Fibroblast of skin of back (primary cell): ENCODE results near the gene CACNA1B.
"Not testable (repeated sequence)": the region's sequence is repeated elsewhere in the genome, so short reads cannot be mapped to it uniquely, and the experiment has no call there.

ENCODE experiments used
- DNase-seq: peaks from one replicate; pipeline ENCODE4 v3.0.0-alpha.2; 2013

The CACNA1B gene

GRCh38 chr9:138015021-138015829 is 137.6 kb downstream of the CACNA1B start:
- DNase-seq: no peak

DNA sequence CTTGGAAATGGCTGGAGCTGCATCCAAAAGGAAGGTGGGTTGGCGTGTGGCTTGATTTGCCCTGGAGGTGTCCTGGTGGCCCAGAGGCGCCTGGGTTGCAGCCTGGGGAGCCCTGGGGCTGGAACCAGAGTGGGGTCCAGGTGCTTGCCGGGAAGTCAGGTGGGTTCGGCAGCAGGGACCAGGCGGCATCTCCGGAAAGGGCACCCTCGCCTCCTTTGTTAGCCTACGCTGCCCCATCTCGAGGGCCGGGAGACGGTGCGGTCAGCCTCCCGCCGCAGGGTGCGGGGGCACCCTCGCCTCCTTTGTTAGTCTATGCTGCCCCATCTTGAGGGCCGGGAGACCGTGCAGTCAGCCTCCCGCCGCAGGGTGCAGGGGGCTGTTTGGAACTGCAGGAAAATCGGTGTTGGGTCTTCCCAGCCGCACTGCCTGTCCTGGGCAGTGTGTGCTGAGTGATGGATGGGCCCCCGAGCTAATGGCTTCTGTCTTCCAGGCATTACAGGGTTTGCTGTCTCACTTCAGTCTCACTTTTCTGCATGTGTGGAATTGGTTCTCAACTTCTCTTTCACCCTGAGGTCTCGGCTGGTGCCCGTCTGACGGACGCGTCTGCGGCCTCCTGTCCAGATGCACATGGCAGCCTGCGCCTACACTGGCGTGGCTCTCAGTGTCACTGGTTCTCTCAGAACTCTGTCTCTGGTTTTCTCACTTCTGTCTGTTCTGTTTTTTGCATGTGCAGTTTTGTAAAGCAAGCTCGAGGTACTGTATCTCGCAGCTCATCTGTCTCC is 139.0 kb downstream of the CACNA1B start:
- no peak for DNase-seq

- no peak for DNase-seq
Measured at GRCh38 chr9:138017200-138017599, 139.6 kb downstream of the CACNA1B start.

DNA sequence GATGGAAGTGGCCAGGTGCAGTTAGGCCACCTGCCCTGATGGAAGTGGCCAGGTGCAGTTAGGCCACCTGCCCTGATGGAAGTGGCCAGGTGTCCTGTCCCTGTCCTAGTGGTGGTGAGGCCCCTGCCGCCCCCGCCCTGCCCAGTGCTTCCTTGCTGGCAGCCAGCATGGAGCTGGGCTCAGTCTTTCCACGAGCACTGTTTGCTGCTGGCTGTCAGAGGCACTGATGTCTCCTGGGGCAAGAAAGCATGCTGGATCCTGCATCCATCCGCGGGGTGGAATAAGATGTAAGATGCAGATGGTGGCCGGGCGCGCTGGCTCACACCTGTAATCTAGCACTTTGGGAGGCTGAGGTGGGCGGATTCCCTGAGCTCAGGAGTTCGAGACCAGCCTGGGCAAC is 141.9 kb downstream of the CACNA1B start:
- DNase-seq: not testable (repeated sequence)

DNA sequence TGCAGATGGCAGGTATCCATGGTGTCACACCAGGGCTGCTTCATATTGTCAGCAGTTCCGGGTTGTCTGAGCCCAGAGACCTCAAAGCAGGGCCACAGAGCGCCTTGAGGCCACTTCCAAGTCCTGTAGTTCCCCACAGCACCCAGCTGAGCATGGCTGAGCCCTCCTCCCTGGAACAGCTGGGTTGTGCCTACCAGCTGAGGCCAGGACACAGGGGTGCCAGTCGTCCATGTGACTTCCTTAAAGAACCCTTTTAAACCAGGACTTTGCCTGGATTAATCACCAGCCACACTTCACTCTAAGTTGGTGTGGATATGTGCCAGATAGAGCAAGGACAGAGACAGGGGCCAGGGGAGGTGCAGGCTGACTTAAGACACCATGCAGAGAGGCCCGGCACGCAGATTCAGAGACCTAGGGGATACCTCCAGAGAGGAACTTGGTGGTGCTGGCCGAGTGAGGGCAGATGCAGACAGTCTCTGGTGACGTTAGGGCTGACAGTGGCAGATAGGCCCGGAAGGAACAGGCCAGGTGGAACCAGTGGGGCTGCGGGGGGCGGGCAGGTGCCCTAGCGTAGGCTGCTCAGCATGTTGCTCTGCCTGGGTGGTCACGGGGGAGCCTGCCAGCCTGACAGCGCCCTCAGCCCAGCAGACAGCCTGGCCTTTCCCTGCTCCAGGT is 142.7 kb downstream of the CACNA1B start:
- DNase-seq: no peak

- no peak for DNase-seq
Measured at GRCh38 chr9:138020795-138021182, 143.2 kb downstream of the CACNA1B start.

- no peak for DNase-seq
Measured at GRCh38 chr9:138021251-138022056, 143.9 kb downstream of the CACNA1B start.

GRCh38 chr9:138022121-138022741 is 144.6 kb downstream of the CACNA1B start:
- no peak for DNase-seq

DNA sequence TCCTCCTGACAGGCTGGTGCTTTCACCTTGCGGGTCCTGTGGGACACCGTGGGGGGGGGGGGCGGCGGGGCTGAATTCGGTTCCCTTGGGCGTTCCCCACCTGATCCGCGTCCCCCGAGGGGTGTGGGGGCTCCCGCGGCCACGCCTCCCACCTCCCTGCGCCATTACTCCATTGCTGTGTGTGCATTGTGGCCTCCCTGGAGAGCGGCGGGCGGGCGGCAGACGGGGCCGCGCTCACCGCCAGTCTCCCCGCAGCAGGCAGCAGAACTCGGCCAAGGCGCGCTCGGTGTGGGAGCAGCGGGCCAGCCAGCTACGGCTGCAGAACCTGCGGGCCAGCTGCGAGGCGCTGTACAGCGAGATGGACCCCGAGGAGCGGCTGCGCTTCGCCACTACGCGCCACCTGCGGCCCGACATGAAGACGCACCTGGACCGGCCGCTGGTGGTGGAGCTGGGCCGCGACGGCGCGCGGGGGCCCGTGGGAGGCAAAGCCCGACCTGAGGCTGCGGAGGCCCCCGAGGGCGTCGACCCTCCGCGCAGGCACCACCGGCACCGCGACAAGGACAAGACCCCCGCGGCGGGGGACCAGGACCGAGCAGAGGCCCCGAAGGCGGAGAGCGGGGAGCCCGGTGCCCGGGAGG is 145.3 kb downstream of the CACNA1B start:
- DNase-seq: no peak

- DNase-seq: no peak
Measured at GRCh38 chr9:138023394-138024124, 146.0 kb downstream of the CACNA1B start.

- DNase-seq: no peak
Measured at GRCh38 chr9:138024131-138024530, 146.5 kb downstream of the CACNA1B start.

DNA sequence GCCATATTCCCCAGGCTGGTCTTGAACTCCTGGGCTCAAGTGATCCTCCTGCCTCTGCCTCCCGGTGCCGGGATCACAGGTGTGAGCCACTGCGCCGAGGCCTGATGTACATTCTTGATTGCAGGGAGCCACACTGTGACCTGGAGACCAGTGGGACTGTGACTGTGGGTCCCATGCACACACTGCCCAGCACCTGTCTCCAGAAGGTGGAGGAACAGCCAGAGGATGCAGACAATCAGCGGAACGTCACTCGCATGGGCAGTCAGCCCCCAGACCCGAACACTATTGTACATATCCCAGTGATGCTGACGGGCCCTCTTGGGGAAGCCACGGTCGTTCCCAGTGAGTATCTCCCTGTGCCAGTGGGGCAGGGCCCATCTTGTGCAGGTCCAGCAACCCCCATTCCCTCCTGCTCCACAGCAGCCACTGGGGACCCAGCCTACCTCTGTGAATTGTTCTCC is 147.3 kb downstream of the CACNA1B start:
- DNase-seq: no peak

DNA sequence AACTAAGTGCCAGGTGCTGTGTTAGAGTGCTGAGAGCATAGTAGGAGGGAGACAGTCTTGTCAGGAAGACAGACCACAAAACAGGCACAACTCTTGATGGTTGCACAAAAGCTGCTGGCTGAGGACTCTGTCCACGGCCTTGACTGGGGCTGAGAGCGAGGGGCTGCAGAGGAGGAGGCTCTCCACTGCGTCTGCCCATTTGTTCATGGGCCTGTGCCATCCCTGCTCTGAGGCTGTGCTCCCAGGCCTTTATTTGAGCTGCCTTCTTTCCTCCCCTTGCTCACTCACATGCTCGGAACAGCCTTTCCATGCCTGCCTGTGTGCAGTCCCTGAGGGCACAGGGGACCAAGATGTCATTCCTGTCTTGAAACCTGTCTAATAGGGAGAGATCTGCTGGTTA is 147.8 kb downstream of the CACNA1B start:
- DNase-seq: no peak

GRCh38 chr9:138025908-138026307 is 148.3 kb downstream of the CACNA1B start:
- no peak for DNase-seq

DNA sequence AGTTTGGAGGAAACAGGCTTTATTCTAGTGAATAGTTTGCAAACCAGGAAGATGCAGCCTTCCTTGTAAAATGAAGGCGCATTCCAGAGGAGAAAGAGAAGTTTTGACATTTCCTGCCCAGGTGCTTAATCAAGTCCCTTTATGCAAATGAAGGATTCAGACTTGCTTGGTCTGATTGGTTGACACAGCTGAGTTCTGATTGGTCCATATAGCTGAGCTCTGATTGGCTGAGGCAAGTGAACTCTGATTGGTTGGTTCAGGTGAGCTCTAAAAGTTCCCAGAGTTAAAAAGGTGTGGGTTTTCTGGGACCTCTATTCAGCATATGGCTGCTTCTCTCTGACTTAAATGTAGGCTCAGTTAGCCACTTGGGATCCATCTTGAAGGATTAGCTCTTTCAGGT is 151.0 kb downstream of the CACNA1B start:
- DNase-seq: no peak

DNA sequence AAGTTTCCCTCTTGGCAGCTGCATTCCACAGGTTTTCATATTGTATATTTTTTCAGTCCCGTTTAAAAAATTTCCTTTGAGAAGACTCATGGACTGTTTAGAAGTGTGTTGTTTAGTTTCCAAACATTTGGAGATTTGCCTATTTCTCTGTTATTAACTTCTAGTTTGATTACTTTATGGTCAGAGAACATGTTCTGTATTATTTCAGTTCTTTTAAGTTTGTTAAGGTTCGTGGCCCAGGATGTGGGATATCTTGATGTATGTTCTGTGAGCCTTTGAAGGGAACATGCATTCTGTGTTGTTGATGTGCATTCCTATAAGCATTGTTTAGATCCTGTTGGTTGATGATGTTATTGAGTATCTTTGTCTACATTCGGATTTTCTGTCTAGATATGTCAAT is 153.6 kb downstream of the CACNA1B start:
- DNase-seq: no peak

DNA sequence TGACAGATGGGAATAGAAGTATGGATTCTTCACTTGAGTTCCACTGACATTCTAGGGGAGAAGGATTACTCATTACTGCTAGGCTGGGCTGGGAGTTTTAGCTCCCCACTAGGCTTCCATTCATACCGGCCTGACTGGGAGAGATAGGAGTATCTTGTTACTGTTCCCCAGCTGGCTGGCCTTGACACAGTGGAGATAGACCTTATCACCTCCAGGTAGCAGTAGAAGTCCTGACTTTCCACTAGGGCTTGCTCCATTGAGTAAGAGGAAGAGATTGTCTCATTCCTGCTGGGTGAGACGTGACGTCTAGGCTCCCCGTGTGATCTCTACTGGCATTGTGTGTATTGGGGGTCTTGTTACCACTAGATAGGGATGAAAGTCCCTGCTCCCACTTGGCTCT is 156.4 kb downstream of the CACNA1B start:
- no peak for DNase-seq

DNA sequence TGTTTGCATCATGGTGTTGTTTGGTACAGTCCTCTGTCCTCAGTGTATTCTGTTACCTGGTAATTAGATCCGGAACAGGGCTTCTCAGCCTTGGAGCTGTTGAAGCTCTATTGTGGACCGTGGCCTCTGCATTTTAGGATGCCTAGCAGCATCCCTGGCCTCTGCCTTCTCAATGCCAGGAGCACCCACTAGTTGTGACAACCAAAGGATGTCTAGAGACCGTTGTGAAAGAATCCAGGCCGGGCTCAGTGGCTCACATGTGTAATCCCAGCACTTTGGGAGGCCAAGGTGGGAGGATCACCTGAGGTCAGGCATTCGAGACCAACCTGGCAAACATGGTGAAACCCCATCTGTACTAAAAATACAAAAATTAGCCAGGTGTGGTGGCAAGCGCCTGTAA is 159.6 kb downstream of the CACNA1B start:
- no peak for DNase-seq

DNA sequence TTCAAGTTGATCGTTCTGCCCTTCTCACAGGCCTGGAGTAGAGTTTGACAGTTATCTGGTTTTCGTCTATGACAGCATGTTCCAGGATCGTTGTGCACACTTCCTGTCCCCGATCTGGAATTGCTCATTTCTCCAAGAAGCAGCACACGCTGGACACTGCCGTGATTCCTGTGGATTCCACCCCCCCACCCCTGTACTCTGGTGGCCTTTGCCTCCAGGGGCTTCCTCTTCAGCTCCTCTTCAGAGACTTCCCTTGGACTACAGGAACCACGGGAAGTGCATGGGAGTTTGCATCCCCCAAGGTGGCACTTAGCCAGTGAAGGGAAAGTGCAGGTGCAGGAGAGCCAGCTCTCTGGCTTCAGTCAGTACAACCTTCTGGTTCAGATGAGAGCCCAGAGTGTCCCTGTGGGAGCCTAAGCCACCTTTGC is 160.7 kb downstream of the CACNA1B start:
- DNase-seq: no peak
